AG08396 (cell line): Measurements from ENCODE around the gene SELENOP.
"Not testable (repeated sequence)": the region's sequence is repeated elsewhere in the genome, so short reads cannot be mapped to it uniquely, and the experiment has no call there.

ENCODE experiments used
- DNase-seq: peaks from one replicate; pipeline ENCODE4 v3.0.0; 2012; ENCODE audit warnings: low spot score, mixed read lengths

Gene SELENOP, protein sequence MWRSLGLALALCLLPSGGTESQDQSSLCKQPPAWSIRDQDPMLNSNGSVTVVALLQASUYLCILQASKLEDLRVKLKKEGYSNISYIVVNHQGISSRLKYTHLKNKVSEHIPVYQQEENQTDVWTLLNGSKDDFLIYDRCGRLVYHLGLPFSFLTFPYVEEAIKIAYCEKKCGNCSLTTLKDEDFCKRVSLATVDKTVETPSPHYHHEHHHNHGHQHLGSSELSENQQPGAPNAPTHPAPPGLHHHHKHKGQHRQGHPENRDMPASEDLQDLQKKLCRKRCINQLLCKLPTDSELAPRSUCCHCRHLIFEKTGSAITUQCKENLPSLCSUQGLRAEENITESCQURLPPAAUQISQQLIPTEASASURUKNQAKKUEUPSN

DNA sequence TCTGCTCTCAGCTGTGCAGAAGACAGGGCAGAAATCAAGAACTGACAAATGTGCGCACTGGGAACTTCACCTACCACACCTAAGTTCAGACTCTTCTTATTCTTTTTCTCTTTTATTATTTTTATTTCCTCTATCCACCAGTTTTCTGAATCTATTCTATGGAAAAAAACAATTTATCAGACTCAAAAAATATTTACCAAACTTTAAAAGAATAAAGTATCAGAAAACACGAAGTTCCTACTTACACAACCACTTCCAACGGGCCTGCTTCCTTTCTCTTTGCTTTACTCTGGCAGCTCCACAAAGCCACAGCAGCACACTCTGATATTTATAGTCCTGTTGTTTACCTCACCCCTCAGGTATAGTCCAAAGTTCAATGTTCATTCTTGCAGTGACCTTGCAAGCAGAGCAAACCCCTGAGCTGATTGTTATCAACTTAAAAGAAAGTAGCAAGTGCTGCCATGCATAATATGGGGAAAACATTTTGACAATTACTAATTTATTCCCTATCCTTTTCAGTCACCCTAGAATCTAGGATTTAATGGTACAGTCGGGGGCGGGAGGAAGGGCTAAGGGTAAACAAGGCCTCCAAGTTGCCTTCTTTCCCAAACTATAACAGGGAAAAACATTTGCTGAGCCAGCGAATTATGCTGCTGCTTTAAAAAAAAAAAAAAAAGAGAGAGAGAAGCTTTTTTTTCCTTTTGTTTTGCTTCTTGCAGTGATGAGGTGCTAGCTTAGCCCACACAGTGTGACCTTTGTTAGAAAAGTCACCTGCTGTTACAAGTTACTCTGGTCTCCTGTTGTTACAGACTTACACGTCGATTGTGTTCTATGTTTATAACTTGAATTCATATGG, at the start of gene SELENOP:
Gene SELENOP, minus strand, starts transcription at position 302 of the 856 bp plus-strand sequence. CDS start 3,539 bp downstream, outside the sequence.
- DNase-seq: peak; percentile 54

DNA sequence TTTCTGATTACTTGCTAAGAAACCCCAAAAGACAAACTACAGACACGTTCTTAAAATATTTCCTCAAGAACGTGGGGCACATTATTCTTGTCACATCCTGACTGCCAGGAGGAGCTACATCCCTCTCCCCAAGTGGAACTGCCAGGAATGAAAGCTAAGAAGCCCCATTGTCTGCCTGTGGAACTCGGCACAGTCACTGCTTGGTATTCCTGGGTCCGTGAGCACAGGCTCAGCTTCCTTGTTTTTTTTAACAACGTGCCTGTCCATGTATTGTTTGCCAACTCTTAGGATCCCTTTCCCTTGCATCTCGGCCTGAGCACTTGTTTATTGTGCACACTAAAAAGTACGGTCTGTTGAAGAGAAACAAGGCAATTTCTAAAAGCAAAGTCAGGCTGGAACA, 47.0 kb upstream of the SELENOP start:
- DNase-seq: no peak

DNA sequence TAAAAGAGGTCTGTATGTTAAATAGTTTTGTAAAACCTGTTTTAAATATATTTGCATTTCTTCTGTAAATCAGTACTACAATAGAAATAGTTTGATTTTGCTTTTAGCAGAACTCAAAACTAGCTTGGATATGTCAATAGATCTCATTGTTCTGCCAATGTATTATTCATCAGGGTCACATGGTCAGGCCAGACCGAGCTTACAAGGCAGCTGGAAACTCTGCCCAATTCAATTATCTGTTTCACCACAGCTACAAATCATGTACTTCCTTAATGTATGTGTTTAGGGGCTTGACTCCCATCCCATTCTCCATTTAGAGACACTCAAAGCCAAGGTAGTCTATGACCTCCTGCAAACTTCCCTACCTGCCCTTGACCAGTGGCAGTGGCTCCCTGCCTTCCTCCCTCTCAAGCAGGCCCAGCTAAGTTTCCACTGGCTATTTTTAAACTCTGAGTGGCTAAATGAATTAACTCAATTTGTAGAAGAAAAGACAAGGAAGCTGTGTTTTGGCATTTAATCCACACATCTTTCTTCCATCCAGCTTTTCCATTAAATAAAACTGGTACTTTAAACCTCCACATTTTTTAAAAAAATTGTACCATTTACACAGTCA, 46.4 kb upstream of the SELENOP start:
- DNase-seq: no peak

DNA sequence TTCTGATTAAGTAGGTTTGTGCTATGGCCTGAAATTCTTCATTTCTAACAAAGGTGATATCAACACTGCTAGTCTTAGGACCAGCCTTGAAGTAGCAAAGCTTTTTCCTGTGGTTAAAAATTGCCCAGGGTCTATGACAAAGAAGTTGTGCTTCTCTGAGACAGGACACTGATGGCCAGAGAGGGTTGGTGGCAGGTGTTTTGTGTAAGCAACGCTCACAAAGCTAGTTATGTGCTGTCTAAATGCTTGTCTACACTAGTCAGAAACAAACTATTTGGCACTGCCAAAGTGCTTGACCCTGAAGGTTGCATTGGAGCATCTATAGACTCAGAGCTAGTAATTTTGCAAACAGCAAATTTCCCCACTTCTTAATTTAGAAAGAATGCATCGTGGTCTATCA, 44.1 kb upstream of the SELENOP start:
- DNase-seq: no peak

DNA sequence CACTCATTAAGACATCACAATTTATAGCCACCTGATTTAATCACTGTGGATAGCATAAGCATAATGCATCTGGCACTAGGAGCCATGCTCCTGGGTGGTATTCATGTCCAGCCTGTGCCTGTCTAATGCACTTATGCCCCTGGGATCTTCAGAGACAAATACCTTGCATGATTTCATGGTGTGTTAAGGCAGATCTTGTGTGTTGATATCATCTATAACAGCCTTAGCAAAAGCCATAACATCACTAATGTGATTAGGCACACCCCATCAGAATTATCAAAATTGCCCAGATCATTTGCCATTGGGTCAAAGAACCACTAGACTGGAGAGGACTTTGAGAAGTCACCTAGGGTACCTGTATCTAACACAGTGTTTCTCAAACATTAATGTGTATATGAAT, 43.7 kb upstream of the SELENOP start:
- DNase-seq: no peak

DNA sequence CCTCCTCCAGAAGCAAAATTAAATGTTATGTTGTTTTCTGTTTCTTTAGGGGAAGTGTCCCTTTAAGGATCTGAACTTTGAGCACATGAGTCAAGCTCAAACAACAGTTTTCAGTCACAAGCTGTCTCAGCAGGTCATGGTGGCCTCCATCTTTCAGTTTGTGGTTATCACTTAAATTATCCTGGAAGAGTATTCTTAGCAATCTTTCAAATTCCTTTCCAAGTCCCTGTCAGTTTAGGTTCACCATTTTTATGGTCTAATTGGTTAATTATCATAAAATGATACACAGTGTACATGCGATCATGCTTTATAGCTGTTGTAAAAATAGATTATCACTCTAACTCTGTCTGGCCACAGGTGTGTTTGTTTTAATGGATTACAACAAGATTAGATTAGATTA, 43.1 kb upstream of the SELENOP start:
- no peak for DNase-seq

DNA sequence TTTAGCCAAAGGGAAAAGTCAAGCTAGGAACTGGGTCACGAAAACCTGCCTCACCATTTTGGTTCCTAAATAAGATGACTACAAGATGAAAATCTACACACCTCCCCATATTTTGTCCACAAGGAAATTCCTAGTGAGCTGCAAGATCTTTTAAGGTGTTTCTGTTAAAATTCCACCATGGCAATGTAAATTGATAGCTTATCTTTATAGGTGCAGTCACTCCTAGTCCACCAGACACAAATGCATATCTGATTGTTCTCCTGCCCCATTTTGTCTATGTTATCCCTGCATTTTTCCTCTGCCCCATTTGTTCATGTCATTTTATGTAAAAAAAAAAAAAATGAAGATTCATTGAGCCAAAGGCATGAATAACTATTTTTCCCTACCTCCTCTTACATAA, 41.1 kb upstream of the SELENOP start:
- no peak for DNase-seq

DNA sequence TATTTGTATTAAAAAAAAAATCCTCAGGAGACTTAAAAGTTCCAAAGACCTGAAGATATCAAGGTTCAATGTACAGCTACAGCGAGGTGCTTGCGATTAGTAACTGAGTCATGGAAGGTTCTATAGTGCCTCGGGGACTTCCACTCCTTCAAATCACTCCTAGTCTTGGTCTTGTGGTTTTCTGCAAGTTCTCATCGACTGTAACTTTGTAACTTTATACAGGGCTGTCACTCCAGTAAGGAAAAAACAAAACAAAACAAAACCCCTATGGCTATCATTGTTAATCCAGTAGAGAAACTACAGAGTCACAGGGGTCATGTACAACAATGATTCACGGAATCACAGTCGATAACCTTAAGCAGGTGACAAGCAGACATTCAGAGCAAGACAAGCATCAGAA, 39.8 kb upstream of the SELENOP start:
- no peak for DNase-seq

DNA sequence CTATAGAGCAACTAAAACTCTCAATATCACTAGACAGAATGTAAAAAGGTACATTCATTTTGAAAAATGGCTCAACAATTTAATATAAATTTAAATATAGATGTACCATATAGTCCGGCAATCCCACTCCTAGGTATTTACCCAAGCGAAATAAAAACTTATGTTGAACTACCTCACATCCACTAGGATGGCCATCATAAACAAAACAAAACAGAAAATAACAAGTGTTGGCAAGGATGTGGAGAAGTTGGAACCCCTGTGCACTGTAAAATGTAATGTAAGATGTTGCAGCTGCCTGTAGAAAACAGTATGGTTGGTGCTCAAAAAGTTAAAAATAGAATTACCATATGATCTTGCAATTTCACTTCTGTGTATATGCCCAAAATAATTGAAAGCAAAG, 36.9 kb upstream of the SELENOP start:
- DNase-seq: no peak

DNA sequence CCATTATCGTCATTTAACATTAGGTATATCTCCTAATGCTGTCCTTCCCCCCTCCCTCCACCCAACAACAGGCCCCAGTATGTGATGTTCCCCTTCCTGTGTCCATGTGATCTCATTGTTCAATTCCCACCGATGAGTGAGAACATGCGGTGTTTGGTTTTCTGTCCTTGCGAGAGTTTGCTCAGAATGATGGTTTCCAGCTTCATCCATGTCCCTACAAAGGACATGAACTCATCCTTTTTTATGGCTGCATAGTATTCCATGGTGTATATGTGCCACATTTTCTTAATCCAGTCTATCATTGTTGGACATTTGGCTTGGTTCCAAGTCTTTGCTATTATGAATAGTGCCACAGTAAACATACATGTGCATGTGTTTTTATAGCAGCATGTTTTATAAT, 32.7 kb upstream of the SELENOP start:
- DNase-seq: not testable (repeated sequence)

DNA sequence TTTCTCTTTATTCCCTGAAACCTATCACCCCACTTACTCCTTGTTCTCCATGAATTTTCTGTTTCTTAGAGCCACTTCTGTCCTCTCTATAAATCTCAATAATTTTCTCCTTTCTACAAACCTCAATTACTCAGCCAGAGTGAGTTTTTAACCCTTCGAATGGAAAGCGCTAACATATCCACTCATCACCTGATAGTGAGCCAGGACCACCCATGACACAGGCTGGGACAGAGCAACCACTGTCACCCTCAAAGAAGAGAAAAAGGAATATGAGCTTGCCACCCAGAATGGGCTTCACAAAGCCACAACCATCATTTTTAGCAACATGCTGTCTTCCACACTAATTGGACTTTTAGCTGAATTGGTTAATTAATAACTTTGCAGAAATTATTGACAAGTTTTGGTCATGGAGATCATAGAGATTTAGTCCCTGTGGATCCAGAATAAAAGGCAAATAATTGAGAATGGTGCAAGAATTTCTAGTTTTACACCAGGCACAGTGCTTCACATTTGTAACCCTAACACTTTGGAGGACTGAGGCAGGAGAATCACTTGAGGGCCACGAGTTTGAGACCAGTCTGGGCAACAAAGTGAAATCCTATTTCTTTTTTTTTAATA, 32.1 kb upstream of the SELENOP start:
- no peak for DNase-seq

DNA sequence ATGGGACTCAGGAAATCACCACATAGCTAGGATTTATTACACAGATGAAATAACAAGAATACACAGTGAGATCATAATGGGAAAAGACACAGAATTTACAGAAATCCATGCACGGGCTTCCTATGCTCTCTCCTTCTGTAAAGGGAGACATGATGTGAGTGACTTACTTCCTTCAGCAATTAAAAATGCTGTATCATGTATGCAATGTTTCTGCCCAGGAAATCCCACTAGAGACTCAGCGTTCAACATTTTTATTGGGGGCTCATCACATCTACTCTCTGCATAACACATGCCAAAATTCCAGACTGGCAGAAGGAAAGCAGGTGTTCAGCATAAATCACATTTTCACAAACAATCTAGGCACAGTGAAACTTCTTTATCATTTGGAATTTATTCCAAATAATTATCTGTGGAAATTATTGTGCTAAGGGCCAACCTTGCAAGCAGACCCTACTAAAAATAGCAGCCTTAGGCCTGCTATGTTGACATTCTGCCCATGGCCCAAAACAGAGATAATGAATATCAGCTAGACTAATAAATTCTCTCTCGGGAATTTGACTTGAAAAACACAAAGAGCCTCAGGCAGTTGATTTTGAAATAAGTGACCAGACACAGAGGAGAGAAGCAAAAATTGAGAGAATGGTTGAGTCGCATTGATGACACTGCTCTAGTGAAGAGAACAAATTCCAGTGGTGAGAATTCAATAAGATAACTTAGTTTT, 31.4 kb upstream of the SELENOP start:
- DNase-seq: no peak

DNA sequence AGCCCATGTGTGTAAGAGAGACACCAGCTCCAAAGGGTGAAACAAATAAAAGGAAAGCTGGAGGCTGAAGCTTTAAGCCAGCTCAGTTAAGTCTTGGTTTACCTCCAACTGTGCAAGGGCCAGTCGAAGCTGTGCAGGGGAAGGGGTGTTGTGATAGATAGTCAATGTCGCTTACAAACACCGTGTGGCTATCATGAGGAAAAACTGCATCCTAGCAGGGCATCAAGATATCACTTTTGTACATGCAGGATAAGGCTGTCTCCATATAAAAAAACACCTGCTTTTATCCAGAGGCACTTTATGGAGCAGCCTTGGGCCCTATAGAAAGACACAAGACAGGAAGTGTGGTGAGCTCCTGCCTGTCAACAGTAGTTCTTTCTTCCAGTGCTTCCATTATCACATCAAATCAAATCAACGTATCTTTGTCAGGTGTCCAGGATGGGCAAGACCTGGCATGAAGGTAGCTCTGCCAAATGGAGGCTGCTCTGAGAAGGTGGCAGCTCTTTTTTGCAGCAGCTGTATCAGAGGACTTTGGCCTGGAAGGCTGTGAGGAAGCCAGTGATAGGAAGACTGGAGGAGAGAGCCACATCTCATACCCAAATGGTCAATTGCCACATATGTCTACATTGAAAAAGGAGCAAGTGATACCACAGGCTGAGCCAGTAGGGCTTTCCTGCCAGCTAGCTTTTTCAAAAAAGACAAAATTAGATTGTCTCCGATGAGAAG, 29.3 kb upstream of the SELENOP start:
- no peak for DNase-seq

DNA sequence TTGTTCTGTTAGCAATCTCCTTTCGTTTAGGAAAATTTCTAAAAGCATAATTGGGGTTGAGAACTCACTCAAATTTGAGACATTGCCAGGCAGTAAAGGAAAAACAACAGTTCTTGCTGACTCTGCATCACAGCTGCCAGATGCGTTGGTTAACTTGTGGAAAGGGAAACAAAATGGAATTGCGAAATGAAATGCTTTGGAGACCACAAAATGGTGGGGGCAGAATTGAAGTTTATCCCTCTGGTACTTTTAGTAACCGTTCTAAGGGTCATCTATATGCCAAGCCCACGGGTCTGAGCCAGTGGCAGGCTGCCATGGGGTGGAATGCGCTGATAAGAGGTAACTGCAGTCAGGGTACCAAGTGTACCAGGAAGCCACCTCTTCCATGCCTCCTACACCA, 28.6 kb upstream of the SELENOP start:
- peak; percentile 67 for DNase-seq

DNA sequence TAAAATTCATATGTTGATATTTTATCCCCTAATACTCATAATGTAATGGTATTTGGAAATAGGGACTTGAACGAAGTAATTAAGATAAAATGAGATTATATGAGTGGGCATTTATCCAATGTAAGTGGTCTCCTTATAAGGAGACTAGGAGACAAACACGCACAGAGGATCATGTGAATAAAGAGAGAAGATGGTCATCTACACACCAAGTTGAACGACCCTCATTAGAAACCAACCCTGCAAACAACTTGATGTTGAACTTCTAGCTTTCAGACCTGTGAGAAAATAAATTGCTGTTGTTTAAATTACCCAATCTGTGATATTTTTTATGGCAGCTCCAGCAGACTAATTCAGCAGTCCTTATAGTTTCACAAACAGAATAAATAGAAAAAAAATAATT, 27.5 kb upstream of the SELENOP start:
- DNase-seq: no peak

DNA sequence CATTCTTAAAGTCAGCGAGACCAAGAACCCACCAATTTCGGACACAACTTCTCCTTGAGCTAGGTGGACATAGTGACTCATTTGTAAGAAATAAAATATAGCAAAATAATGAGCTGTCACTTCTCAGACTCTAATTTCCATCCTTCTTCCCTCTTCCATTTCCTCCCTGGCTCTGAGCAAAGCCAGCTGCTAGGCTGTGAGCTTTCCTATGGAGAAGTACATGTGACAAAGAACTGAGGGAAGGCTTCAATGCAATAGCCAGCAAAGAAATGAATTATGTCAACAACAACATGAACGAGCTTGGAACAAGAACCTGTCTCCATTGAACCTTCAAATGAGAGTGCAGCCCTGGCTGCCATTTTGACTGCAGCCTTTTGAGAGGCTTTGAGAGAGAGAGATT, 25.9 kb upstream of the SELENOP start:
- no peak for DNase-seq

DNA sequence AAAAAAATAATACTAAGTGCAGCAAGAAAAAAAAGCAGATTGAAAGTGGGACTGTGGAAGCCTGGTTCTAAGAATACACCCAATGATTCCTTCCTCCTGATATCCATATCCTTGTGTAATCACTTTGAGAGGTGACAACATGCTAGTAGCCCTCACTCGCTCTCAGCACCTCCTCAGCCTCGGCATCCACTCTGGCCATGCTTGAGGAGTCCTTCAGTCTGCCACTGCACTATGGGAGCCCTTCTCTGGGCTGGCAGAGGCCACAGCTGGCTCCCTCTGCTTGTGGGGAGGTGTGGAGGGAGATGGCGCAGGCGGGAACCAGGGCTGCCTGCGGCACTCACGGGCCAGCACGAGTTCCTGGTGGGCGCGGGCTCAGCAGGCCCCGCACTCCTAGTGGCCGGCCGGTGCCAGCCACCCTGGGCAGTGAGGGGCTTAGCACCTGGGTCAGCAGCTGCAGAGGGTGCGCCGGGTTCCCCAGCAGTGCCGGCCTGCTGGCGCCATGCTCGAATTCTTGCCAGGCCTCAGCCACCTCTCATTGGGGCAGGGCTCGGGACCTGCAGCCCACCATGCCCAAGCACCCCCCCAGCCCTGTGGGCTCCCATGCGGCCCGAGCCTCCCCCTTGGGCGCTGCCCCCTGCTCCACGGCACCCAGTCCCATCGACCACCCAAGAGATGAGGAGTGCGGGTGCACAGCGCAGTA, 24.5 kb upstream of the SELENOP start:
- no peak for DNase-seq

DNA sequence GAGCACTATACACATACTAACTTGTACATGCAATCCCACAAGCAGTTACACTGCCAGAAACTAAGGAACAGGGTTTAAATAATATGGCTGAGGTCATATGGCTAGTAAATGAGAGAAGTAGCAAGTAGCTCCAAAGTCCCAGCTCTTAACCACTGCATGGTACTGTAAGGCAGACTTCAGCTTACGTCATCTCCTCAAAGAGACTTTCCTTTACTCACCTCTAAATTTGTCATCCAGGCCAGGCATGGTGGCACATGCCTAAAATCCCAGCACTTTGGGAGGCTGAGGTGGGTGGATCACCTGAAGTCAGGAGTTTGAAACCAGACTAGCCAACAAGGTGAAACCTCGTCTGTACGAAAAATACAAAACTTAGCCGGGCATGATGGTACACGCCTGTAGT, 20.4 kb upstream of the SELENOP start:
- no peak for DNase-seq

DNA sequence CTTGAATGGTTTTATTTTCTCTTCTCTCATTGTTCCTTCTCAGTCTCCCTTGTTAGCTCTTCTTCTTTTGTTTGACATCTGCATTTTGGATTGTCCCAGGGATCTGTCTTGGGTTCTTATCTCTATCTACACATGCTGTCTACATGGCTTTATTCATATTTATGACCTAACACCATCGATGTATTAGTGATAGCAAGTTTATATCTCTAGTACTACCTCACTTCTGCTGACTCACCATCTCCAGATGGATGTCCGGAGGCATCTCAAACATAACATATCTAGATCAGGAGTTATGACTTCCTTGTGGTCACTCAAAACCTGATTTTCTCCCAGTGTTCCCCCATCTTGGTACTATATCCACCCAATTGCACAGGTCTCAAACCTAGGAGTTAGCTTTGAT, 19.2 kb upstream of the SELENOP start:
- no peak for DNase-seq

DNA sequence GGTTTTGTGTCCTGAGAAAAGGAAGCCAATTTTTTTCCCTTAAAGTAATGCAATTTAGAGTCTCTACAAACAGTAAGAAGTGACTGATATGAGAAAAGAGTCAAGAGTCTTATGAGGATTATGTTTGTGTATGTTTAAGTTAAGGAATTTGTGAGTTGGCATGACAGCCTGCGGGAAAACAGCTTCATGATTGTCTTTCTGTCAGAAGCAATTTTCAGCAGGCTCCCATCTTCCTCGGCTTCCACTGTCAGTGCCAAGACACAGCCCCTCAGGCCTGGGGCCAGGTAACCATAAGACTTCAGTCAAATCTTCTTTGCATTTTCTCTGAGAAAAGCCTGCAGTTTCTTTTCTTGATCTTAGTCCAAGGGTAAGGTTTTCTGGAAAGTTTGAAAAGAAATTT, 17.0 kb upstream of the SELENOP start:
- no peak for DNase-seq
